Endothelial cell of umbilical vein (primary cell): Measurements from ENCODE around the gene DRC1. TPM values are rescaled to one million over a fixed set of nuclear protein-coding genes. Genes with fewer than 3 reads are reported as not detected.

Experiments
- BruUV-seq: library from RNA; stranded (reverse); fragments of 400-500 nt; replicated peaks from 2 replicates; lab custom pipeline; 2021; lab: Mats Ljungman, UMichigan
- CTCF ChIA-PET: fragments of 300-600, 350-600 bp; sonication (Branson Sonifier 250); formaldehyde crosslinking; loops from one replicate; lab custom pipeline; 2021; ENCODE audit warnings: antibody characterized with exemption, inconsistent platforms; lab: Charles Lee
- POLR2A ChIA-PET: fragments of 300-600, 350-600 bp; sonication (Branson Sonifier 250); formaldehyde crosslinking; loops from one replicate; lab custom pipeline; 2021; ENCODE audit warnings: antibody characterized with exemption, inconsistent platforms; lab: Charles Lee
- DNase-seq: peaks from one replicate; pipeline ENCODE4 v3.0.0-alpha.2; 2011; ENCODE audit warnings: low read depth, low spot score
- FAIRE-seq: peaks from 2 replicates; lab custom pipeline; 2011; peaks lifted over from hg19 to GRCh38; lab: Jason Lieb, UNC
- H2AFZ ChIP-seq: 2 replicates; pipeline ENCODE4 v1.6.0; 2012; ENCODE audit warnings: low read depth, low read length, control low read depth, inconsistent platforms
- H3K27ac ChIP-seq: 2 replicates; pipeline ENCODE4 v1.5.1; 2011; ENCODE audit warnings: low read depth, mild to moderate bottlenecking, control low read depth, low read length, moderate library complexity; ENCODE audit not compliant: insufficient read depth
- H3K27me3 ChIP-seq, 2 experiments: 2 replicates each; pipeline versions ENCODE4 v1.6.0 to v1.6.1; 2011; ENCODE audit warnings: low read length in 2 of 2, mixed read lengths in 1 of 2; ENCODE audit not compliant: control insufficient read depth in 2 of 2, insufficient read depth in 2 of 2
- H3K36me3 ChIP-seq, 2 experiments: 2 replicates in 1 of 2; 3 replicates in 1 of 2; pipeline ENCODE4 v1.5.1; 2011; ENCODE audit warnings: low read length in 2 of 2, mild to moderate bottlenecking in 1 of 2, moderate library complexity in 1 of 2; ENCODE audit not compliant: control insufficient read depth in 2 of 2, insufficient read depth in 2 of 2; ENCODE audit errors: extremely low read depth in 1 of 2
- H3K4me1 ChIP-seq: 3 replicates; pipeline ENCODE4 v1.5.1; 2011; ENCODE audit warnings: mild to moderate bottlenecking, low read length; ENCODE audit not compliant: control insufficient read depth, insufficient read depth; ENCODE audit errors: extremely low read depth
- H3K4me2 ChIP-seq: 2 replicates; pipeline ENCODE4 v1.6.1; 2011; ENCODE audit warnings: low read length, control low read depth, mixed read lengths; ENCODE audit not compliant: insufficient read depth
- H3K4me3 ChIP-seq, 3 experiments: fragments of 200-600 bp in 1 of 3; sonication (generic), shearing (Covaris generic) in 1 of 3; replicated peaks in 1 of 3; 2 replicates each; pipeline ENCODE4 v1.5.1; 2011 to 2016; ENCODE audit warnings: control low read depth in 3 of 3, low read length in 3 of 3, mild to moderate bottlenecking in 2 of 3, inconsistent platforms in 1 of 3, low read depth in 1 of 3, moderate library complexity in 1 of 3; ENCODE audit not compliant: insufficient read depth in 1 of 3
- H3K79me2 ChIP-seq: 2 replicates; pipeline ENCODE4 v1.6.0; 2012; ENCODE audit warnings: low read length, inconsistent platforms; ENCODE audit not compliant: control insufficient read depth, insufficient read depth
- H3K9ac ChIP-seq: replicated peaks from 2 replicates; pipeline ENCODE3; 2011; ENCODE audit warnings: low read length, control low read depth; ENCODE audit not compliant: insufficient read depth; ENCODE audit errors: extremely low read depth
- H3K9me1 ChIP-seq: replicated peaks from 3 replicates; pipeline ENCODE4 v1.6.0; 2011; ENCODE audit warnings: mild to moderate bottlenecking, low read length; ENCODE audit not compliant: control insufficient read depth, insufficient read depth; ENCODE audit errors: extremely low read depth
- H3K9me3 ChIP-seq: replicated peaks from 2 replicates; pipeline ENCODE4 v1.5.1; 2012; ENCODE audit warnings: low read length, inconsistent platforms; ENCODE audit not compliant: control insufficient read depth, insufficient read depth
- H4K20me1 ChIP-seq: replicated peaks from 2 replicates; pipeline ENCODE3; 2011; ENCODE audit warnings: mild to moderate bottlenecking, low read length; ENCODE audit not compliant: control insufficient read depth, insufficient read depth; ENCODE audit errors: extremely low read depth
- CTCF ChIP-seq, 2 donors: IDR thresholded peaks; 1 replicate in 1 of 2; 2 replicates in 1 of 2; pipeline ENCODE4 v1.5.1; 2011; ENCODE audit warnings: low read length in 2 of 2, mild to moderate bottlenecking in 2 of 2, moderate library complexity in 2 of 2, control low read depth in 1 of 2, inconsistent platforms in 1 of 2, low read depth in 1 of 2; ENCODE audit not compliant: insufficient read depth in 1 of 2; ENCODE audit errors: extremely low read depth in 1 of 2
- EZH2 ChIP-seq: IDR thresholded peaks from 2 replicates; pipeline ENCODE4 v1.6.1; 2012; ENCODE audit warnings: borderline replicate concordance, low read depth, mild to moderate bottlenecking, moderate library complexity, low read length, inconsistent platforms; ENCODE audit not compliant: severe bottlenecking
- FOS ChIP-seq: IDR thresholded peaks from 2 replicates; pipeline ENCODE4 v1.6.1; 2011; ENCODE audit warnings: mild to moderate bottlenecking, low read length, moderate library complexity, borderline replicate concordance; ENCODE audit not compliant: insufficient read depth
- GATA2 ChIP-seq: IDR thresholded peaks from 2 replicates; pipeline ENCODE4 v1.7.0; 2011; ENCODE audit warnings: low read depth, mild to moderate bottlenecking, moderate library complexity, mixed read lengths, low read length; ENCODE audit not compliant: insufficient read length, insufficient read depth
- JUN ChIP-seq: IDR thresholded peaks from 2 replicates; pipeline ENCODE4 v1.6.1; 2011; ENCODE audit warnings: borderline replicate concordance, low read depth; ENCODE audit not compliant: insufficient read length, insufficient read depth
- MAX ChIP-seq: IDR thresholded peaks from 2 replicates; pipeline ENCODE4 v1.6.1; 2011; ENCODE audit not compliant: insufficient read depth, insufficient read length
- MYC ChIP-seq: IDR thresholded peaks from one replicate; pipeline ENCODE4 v1.6.1; 2011; ENCODE audit warnings: mild to moderate bottlenecking, low read depth, low read length
- POLR2A ChIP-seq: IDR thresholded peaks from 2 replicates; pipeline ENCODE4 v1.6.1; 2012; ENCODE audit warnings: low read depth, mild to moderate bottlenecking, control low read depth, low read length
- POLR2AphosphoS5 ChIP-seq: IDR thresholded peaks from 2 replicates; pipeline ENCODE4 v1.6.1; 2012; ENCODE audit warnings: low read depth, mild to moderate bottlenecking, control low read depth, low read length, moderate library complexity; ENCODE audit not compliant: insufficient read depth
- dilution Hi-C: fragments of 300-500 bp; cut with MboI; formaldehyde crosslinking; loops from one replicate; pipeline ENCODE4 v1.15.0; 2019; ENCODE audit warnings: low sequenced_read_pairs; ENCODE audit not compliant: extremely low pct_ligation_motif_present
- intact Hi-C: fragments of 100-400 bp; cut with micrococcal nuclease; formaldehyde crosslinking; loops from one replicate; pipeline ENCODE4 v1.10.0; 2022
- polyA plus RNA-seq, 4 experiments: library from polyadenylated mRNA; depleted of rRNA in 3 of 4; stranded (reverse) in 3 of 4; unstranded in 1 of 4; fragments of >200 nt; gene quantifications; 2 replicates each; pipeline versions ENCODE4 v1.2.1 to v1.2.3, GENCODE V29; 2011 to 2012; ENCODE audit warnings: missing spikeins in 1 of 4
- total RNA-seq: library from RNA; stranded (reverse); gene quantifications from 2 replicates; pipeline ENCODE4 v1.2.3, GENCODE V29; 2021

The DRC1 gene
- total and polyA plus RNA-seq, 2 donors (not counting 3 experiments of a cell fraction or from before 2014, with no cell fraction given), result 0.44 TPM; not detected in 1

- no peaks in the 10 kb centered on the region for H3K79me2 ChIP-seq
- no peaks in the 10 kb centered on the region for H4K20me1 ChIP-seq
- H3K27ac ChIP-seq, result no peak overlapping the region
- no peak overlapping the region for H2AFZ ChIP-seq
- POLR2A ChIA-PET, result no interaction called here
- intact Hi-C loops (no loop called here), dilution Hi-C loops (no loop called here)
- TF ChIP-seq GATA2 (no peak), MAX (no peak), POLR2A (no peak), MYC (no peak), EZH2 (no peak), POLR2AphosphoS5 (no peak), CTCF (IDR thresholded peaks at IDR 0.05; ENCODE audit: extremely low read depth in 1 of 2, insufficient read depth in 1 of 2, low read depth in 1 of 2, low read length in 2 of 2) (no peak), FOS (no peak), JUN (no peak)
- H3K27me3 ChIP-seq, result no peaks in the 10 kb centered on the region
- H3K9me1 ChIP-seq, result no peaks in the 10 kb centered on the region
- FAIRE-seq, result no peak
- no TSS peak for BruUV-seq
- no peak overlapping the region for H3K4me2 ChIP-seq
- H3K4me1 ChIP-seq, result no peaks in the 10 kb centered on the region
- no peak for DNase-seq
- CTCF ChIA-PET, result no interaction called here
- H3K4me3 ChIP-seq, result no peak overlapping the region
- H3K36me3 ChIP-seq, result no peaks in the 10 kb centered on the region
- no peaks in the 10 kb centered on the region for H3K9me3 ChIP-seq
- no peak overlapping the region for H3K9ac ChIP-seq
Observed at GRCh38 chr2:26479789-26480565, 78.3 kb downstream of the DRC1 start.
